Measurements from ENCODE around the gene ANKS1B.
"Not testable (repeated sequence)": the region's sequence is repeated elsewhere in the genome, so short reads cannot be mapped to it uniquely, and the experiment has no call there.

The ANKS1B gene

DNA sequence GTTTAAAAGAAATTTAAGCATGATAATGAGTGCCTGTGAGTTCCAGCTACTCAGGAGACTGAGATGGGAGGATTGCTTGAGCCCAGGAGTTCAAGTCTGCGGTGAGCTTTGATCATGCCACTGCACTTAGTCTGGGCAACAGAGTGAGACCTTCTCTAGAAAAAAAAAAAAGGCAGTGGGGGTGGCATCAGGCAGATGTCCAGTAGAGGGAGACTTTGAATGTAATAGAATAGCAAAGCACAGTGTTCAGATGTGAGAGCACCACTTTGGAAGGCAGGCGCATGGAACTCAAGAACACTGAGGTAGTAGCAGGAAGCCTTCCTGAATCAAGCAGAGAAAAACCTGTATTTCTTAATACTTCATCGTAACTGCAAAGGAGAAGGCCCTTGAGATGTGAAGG is 731.7 kb downstream of the ANKS1B start:
- DNase-seq, result no peak

DNA sequence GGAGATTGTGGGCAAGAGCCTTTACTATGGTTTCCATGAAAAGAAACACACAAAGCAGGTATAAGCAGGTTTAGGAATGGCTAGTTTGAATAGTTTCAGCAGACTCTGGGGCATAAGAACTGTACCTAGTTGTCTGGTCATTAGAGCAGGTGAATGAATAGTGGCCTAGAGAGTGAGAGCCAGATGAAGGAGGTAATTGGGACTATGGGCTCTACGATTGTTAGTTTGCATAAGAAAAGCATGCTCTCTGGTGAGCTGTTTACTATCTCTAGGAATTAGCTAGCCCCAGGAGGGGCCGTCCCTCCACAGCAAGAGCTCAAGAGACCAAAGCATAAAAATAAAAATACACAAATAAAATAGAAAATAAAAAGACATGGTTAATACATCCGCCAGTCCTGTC is 734.6 kb downstream of the ANKS1B start:
- DNase-seq, result no peak

GRCh38 chr12:99249543-99249942 is 735.2 kb downstream of the ANKS1B start:
- DNase-seq, result no peak

DNA sequence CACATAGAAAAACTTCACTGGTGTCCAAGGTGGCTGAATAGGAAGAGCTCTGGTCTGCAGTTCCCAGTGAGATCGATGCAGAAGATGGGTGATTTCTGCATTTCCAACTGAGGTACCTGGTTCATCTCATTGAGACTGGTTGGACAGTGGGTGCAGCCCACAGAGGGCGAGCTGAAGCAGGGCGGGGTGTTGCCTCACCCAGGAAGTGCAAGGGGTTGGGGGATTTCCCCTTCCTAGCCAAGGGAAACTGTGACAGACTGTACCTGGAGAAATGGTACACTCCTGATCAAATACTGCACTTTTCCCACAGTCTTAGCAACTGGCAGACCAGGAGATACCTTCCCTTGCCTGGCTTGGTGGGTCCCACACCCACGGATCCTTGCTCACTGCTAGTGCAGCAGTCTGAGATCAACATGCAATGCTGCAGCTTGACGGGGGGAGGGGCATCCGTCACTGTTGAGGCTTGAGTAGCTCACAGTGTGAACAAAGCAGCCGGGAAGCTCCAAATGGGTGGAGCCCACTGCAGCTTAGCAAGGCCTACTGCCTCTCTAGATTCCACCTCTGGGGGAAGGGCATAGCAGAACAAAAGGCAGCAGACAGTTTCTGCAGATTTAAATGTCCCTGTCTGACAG is 746.7 kb downstream of the ANKS1B start:
- not testable (repeated sequence) for DNase-seq

GRCh38 chr12:99235381-99235780 is 749.4 kb downstream of the ANKS1B start:
- DNase-seq, result no peak

DNA sequence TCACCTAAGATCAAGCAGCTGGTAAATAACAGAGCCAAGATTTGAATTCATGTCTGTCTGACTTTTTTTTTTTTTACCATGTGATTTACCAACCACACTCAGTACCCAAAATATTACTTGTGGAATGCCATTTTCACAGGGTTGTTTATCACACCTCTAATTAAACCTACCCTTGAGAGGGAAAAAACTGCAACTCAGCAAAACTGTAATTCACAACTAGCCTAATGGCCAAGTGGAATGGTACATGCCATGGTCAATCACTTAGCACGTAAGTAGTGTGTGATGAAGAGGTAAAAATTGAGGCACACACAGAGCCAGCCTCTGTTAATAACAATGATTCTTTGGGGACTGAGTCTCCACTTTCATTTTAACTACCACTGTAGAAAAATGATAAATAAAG is 750.0 kb downstream of the ANKS1B start:
- DNase-seq, result no peak

GRCh38 chr12:99232324-99232723 is 752.4 kb downstream of the ANKS1B start:
- DNase-seq, result no peak

GRCh38 chr12:99231031-99231430 is 753.7 kb downstream of the ANKS1B start:
- no peak for DNase-seq

DNA sequence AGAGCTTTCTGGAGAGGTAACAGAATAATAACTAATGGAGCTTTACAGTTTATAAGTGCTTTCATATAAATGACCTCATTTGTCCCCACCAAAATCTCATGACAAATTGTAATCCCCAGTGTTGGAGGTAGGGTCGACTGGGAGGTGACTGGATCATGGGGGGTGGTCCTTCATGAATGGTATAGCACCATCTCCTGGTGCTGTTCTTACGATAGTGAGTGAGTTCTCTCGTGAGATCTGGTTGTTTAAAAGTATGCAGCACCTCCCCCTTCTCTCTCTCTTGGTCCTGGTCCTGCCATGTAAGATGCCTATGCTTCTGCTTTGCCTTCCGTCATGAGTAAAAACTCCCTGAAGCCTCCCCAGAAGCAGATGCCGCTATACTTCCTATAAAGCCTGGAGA is 760.5 kb downstream of the ANKS1B start:
- DNase-seq, result no peak

GRCh38 chr12:99223579-99223978 is 761.2 kb downstream of the ANKS1B start:
- DNase-seq, result no peak

DNA sequence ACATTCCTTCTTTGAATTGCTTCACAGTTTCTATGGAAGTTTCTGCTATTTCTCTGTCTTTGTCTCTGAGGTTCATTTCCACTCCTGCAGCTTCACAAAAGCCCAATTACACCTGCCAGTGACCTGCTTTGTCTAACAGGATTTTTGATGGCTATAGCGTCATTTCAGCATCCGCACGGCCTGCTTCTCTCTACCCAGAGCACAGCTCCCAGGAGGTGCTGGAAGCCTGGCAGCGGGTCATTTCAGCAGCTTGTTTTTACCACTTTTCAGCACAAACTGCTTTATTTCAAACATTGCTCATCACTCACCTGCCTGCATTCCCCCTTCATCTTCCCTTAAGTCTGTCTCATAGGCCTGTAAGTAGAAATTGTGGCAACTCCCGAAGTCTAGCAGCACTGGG is 771.7 kb downstream of the ANKS1B start:
- no peak for DNase-seq

DNA sequence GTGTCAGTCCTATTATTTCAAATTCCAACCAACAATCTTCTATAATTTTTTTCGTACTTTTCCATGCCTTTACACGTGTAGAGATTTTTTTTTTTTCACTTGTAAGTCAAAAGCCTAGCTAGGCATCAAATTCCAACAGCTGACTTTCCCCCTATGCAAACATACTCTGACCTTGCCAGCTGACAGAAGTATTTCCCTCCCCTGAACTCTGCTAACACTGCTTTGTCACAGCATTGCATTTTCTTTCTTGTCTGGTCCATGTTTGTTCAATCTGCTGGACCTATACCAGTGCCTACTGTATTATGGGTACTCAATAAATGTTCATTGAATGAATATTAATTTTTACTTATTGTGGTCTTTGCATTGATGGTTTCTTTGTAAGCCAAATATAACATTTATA is 772.5 kb downstream of the ANKS1B start:
- DNase-seq, result no peak

- no peak for DNase-seq
These were observed 779.6 kb downstream of the ANKS1B start for GRCh38 chr12:99205111-99205510.

DNA sequence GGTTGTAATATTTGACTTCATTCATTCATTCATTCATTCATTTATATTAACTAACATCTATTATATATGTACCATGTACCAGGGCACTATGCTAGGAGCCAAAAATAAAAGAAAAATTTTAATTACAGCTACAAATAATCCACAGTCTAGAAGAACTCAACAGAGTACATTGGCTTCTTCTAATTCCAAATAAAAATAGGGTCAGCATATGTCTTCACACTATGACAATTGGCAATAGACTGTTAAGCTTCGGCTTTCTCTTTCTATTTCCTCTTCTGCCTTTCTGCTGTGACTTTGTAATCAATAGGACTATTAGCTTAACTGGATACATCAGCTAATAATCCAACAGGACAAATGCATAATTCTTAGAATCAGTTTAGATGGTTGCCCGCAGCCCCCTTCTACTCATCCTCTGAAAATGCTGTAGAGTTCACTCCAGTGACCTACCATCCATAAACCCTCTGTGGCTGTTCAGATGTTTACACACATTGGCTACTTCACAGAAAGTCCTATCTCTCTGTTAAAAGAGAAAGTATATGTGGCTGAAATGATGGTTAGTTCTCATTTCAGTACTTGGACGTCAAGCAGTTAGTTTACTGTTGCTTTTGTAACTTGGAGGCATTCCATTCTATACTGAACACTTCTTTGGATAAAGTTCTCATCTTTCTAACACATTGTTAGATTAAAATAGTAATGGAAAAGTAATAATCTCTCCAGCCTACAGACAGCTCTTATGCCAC is 782.7 kb downstream of the ANKS1B start:
- no peak for DNase-seq

GRCh38 chr12:99200711-99201384 is 783.9 kb downstream of the ANKS1B start:
- no peak for DNase-seq

GRCh38 chr12:99195474-99195873 is 789.3 kb downstream of the ANKS1B start:
- no peak for DNase-seq

DNA sequence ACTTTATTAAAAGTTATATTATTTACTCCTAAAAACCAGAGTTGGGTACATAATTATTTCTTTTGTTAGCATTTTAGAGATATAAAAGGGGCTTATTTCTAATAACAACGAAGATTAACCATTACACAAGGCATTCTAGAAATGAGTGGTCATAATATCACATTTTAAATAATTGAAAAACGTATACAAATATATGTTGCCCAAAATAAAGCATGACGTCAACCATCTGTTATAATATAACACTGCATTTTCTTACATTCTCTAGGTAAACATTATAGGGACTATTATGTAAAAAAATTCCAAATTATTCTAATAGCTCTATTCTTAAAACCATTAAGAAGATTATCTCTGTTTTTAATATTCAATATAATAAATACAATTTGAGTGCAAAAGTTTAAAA is 792.2 kb downstream of the ANKS1B start:
- DNase-seq, result no peak

DNA sequence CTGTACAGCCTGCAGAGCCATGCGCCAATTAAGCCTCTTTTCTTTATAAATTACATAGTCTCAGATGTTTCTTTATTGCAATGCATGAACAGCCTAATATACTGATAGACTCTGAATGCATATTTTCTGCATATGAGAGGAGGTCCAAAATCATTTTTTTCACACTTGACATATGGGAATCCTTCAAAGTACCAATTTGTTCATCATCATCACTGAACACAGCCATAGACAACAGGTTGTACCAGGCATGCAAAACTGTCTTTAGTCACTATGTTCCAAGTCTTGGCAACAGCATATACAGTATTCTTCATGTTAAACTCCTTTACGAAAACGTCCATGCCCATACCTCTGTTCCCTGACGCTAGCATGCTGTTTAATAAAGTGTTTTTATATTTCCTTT is 807.9 kb downstream of the ANKS1B start:
- DNase-seq, result no peak

DNA sequence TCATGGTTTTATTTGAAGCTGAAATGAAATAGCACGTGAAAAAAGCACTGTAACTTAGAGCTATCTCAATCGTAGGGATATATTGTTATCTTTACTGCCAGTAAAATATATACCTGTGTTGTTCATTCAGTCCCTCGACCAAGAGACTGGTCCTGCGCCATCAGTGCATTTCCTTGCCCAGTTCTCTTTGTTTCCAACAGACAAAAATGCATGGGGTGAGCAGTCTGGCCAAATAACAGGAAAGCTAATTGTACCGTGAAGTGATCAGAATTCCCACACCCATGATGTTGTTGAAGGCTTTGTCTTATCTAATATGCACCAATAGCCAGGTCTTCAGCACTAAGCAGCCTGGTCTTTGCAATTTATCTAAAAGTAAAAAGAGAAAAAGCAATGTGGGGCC is 814.3 kb downstream of the ANKS1B start:
- DNase-seq, result no peak

GRCh38 chr12:99170037-99170436 is 814.7 kb downstream of the ANKS1B start:
- no peak for DNase-seq

GRCh38 chr12:99157946-99158345 is 826.8 kb downstream of the ANKS1B start:
- DNase-seq, result no peak

DNA sequence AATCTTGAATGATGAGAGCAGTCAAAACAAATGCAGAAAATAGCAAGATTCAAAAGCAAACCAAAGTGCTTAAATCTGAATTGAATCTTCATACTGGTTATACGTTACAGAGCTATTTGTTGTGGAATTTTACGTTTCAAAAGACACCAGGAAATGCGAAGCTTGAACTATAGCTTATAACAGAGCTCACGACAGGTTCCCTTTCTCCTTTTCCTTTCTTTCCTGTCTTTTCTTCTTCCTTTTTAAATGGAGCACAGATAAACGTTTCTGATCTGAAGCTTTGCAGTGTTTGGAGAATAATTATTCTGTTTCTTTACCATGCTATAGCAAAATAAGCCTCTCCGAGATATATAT is 829.8 kb downstream of the ANKS1B start:
- no peak for DNase-seq

- no peak for DNase-seq
These were observed 830.3 kb downstream of the ANKS1B start for GRCh38 chr12:99154216-99154982.

DNA sequence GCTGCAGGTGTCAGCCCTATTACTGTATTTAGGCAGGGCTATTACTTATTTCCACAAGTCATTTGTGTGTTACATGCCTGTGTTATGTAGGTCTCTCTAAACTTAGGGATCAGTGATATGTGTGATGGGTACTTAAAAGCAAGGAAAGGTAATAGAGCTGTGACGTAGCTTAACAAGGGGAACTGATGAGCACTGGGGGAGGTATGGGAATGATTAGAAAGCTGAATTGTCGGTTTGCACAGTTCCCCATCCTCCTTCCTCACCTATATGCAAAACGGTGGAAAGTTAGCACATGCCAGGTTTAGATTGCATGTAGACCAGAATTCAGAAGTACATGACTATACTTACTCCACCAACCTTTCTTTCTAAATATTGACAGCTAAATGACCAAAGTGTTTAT is 831.4 kb downstream of the ANKS1B start:
- DNase-seq, result no peak
